NCI-H128 (cell line): Measurements from ENCODE around the gene PLIN3.
A peak's percentile ranks its signal among the peaks of the same experiment; 100 is the strongest.
"Not testable (repeated sequence)": the region's sequence is repeated elsewhere in the genome, so short reads cannot be mapped to it uniquely, and the experiment has no call there.

Source experiments
- DNase-seq: peaks from one replicate; lab custom pipeline; 2025; ENCODE audit not compliant: unreplicated experiment; lab: John Stamatoyannopoulos, UW

The PLIN3 gene, protein sequence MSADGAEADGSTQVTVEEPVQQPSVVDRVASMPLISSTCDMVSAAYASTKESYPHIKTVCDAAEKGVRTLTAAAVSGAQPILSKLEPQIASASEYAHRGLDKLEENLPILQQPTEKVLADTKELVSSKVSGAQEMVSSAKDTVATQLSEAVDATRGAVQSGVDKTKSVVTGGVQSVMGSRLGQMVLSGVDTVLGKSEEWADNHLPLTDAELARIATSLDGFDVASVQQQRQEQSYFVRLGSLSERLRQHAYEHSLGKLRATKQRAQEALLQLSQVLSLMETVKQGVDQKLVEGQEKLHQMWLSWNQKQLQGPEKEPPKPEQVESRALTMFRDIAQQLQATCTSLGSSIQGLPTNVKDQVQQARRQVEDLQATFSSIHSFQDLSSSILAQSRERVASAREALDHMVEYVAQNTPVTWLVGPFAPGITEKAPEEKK

GRCh38 chr19:4867534-4868285 is at the start of gene PLIN3:
Gene PLIN3, minus strand, starts transcription at chr19:4867667. Its CDS starts 6,273 bp downstream, at chr19:4861394.
- no peak for DNase-seq

DNA sequence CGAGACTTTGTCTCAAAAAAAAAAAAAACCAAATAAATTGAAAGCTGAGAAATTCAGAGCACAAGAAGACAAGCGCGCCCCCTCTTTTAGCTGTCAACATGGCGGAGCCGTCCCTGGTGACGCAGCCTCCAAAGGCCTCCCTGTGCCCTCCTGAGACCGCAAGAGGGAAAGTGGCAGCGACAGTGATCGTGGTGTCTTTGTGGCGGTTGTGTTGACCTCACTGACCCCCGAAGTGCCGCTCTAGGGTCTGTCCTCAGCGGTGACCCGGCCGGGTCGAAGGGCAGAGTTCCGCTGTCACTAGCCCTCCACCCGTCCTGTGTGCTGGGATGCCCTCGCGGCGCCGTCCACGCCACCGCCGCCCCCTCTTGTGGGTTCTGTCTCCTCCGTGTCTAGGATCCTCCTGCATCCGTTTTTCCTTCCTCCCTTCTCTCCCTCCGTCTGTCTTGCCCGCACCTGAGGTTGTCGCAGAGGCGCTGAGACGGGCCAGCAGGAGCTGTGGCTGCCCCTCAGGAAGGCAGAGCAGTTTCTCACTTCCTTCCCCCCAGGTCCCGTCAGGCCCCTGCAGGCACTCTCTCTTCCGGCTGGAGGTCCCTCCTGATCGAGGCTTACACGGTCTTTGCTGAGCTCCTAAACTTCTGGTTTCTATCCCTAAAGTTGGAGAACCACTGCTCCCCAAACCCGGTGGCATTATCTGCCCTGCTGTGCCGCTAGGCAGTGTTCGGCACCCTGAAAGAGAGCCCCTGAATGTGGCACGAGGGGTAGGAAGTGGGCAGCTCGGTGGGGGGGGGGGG is 49.0 kb upstream of the PLIN3 start:
- no peak for DNase-seq

GRCh38 chr19:4914736-4915501 is 47.5 kb upstream of the PLIN3 start:
- no peak for DNase-seq

GRCh38 chr19:4913996-4914735 is 46.7 kb upstream of the PLIN3 start:
- no peak for DNase-seq

- no peak for DNase-seq
Observed at GRCh38 chr19:4911786-4912672, 44.6 kb upstream of the PLIN3 start.

- no peak for DNase-seq
Observed at GRCh38 chr19:4911314-4911713, 43.8 kb upstream of the PLIN3 start.

- DNase-seq, result no peak
Observed at GRCh38 chr19:4910594-4911281, 43.3 kb upstream of the PLIN3 start.

DNA sequence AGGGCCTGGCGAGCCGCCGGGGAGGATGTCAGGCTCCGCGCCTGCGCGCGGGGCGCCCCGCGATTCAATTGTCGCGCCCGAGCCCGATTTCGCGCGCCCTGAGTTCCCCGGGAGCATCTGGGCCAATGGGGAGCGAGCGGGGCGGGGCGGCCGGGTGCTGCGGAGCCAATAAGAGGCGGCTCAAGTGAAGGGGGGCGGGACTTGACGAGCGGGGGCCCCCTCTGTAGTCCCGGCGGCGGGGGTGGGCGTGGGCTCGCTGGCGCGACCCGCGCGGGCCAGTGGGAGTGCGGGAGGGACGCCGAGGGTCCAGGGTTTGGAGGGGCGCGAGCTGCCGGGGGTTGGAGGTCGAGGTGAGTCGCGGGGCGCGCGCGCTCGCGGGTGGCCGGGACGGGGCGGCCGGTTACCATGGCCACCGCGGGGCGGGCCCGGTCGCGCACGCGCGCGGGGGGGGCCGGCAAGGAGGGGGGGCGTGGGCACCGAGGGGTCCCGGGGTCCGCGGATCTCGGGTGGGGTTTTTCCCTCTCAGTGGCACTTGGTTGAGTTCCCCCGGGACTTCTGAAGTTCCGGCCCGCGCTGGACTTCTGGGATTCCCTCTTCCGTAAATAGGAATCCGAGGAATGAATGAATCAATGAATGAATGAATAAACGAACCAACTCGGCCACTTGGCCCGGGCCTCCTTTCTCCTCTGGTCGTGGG is 42.6 kb upstream of the PLIN3 start:
- peak; percentile 86 for DNase-seq

GRCh38 chr19:4909156-4909896 is 41.9 kb upstream of the PLIN3 start, which contains the start of gene UHRF1:
Gene UHRF1, plus strand, starts transcription at chr19:4909501. Its CDS starts 1,385 bp downstream, at chr19:4910886.
- no peak for DNase-seq

DNA sequence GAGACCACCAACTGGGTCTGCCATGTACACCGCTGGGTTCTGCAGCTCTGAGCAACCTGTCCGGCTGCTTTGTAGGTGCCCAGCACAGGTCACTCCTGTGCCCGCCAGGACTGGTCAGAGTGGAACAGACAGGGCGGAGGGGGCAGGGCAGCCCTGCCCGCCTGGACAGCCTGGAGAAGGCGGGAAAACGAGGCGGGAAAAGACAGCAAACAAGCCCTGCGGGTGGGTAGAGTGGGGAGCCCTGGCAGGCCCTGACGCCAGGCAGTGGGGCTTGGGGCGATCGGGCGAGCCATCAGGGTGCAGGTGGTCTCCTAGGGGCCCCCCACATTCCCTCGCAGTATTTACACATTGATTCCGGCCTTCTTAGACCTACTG is 41.3 kb upstream of the PLIN3 start:
- DNase-seq, result no peak

GRCh38 chr19:4908360-4908759 is 40.9 kb upstream of the PLIN3 start:
- no peak for DNase-seq

DNA sequence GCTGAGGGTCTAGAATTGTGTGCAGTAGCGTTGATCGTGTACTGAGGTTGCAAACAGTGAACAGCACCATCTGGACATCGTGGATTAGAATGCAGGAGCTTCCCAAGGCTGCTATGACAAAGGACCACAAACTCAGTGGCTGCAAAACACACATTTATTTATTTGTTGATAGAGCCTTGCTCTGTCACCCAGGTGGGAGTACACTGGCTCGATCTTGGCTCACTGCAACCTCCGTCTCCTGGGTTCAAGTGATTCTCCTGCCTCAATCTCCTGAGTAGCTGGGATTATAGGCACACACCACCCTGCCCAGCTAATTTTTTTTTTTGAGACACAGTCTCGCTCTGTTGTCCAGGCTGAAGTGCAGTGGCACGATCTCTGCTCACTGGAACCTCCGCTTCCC is 39.5 kb upstream of the PLIN3 start:
- DNase-seq, result no peak

GRCh38 chr19:4904481-4904880 is 37.0 kb upstream of the PLIN3 start:
- no peak for DNase-seq

DNA sequence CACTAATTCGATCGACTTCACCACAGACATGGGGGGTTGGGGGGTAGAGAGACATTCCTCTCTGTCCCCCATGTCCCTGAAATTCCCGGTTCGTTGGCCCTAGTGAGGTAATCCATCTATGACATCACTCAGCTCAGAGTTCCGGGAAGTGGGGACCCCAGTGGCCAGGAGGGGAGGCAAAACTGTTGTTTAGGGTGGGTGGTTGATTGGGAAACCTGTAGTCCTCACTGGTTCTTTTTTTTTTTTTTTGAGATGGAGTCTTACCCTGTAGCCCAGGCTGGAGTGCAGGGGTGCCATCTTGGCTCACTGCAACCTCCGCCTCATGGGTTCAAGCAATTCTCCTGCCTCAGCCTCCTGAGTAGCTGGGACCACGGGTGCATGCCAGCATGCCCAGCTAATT is 35.3 kb upstream of the PLIN3 start, which contains the start of gene ARRDC5:
Gene ARRDC5, minus strand, starts transcription at position 101 of the 400 bp plus-strand sequence. Its CDS starts 71 bp downstream, at position 30.
- no peak for DNase-seq

- DNase-seq, result not testable (repeated sequence)
Observed at GRCh38 chr19:4900879-4901278, 33.4 kb upstream of the PLIN3 start.

DNA sequence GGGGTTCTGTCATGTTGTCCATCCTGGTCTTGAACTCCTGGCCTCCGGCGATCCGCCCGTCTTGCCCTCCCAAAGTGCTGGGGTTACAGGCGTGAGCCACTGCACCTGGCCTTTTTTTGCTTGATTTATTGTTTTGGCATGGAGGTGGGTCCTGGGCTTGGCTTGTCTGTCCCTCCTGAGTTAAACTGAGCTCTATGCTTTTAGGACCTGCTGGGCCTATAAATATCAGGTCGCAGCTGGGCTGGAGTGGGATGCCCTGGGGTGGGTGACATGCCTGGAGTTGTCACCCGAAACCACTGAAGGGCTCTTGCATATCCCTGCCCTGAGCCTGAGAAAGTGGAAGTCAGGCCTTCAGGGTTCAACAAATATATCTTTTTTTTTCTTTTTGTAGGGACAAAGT is 29.7 kb upstream of the PLIN3 start:
- DNase-seq, result no peak

- no peak for DNase-seq
Observed at GRCh38 chr19:4896372-4896771, 28.9 kb upstream of the PLIN3 start.
